RWPE1 (cell line): Measurements from ENCODE around the gene NFATC2.

Experiments
- CTCF ChIA-PET: fragments of 350-600 bp; sonication (Branson Sonifier 250); formaldehyde crosslinking; extraction: SDS; loops from one replicate; lab custom pipeline; 2021; lab: Yijun Ruan, JAX
- POLR2A ChIA-PET: fragments of 400-600 bp; formaldehyde crosslinking; extraction: SDS; loops from one replicate; lab custom pipeline; 2020; ENCODE audit warnings: antibody characterized with exemption; ENCODE audit not compliant: low non-redundant PET; lab: Yijun Ruan, JAX
- DNase-seq: peaks from one replicate; pipeline ENCODE4 v3.0.0; 2012; ENCODE audit warnings: low spot score
- H3K27ac ChIP-seq: fragments of 450-650 bp; 2 replicates; pipeline ENCODE4 v1.5.1; 2017
- TF ChIP-seq, protein P1 (sequence below): fragments of 450-650 bp; conservative IDR thresholded peaks from 2 replicates; pipeline ENCODE4 v1.5.1; 2017; ENCODE audit warnings: low read depth, mild to moderate bottlenecking

The NFATC2 gene

DNA sequence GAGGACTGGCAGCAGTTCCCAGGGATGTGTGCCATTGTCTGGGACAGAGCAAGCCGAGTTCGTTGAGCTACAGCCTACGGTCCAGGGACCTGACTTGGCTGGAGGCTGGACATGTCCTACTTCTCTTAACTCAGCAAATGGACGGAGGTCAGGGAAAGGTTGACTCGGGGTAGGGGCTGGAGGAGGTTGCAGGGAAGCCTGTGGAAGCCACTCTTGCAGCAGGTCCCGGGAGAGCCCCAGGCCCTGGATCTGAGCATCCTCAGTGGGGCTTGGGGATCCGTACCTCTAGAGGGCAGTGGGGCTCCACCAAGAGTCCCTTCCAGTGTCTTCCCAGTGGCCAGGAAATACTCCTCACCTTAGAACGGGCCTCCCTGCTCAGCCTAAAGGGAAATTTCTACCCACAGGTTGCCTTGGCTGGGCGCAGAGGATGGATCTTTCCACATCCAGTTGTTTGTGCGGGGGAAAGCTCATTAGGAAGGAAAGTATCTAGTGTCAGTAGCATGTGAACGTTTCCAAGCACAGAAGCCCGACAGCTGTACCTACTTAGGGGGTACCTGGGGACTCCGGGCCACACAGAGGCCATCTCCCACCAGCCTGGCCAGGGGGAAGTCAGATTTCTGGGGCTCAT, 170.2 kb downstream of the NFATC2 start:
- no peak overlapping the region for H3K27ac ChIP-seq
- POLR2A ChIA-PET = no interaction called here
- CTCF ChIA-PET = interaction anchor here (0.5 to 3.7 kb wide), 31 partner anchors 12 to 1300 kb away, joined by 3 to 49 read pairs (median 4); no protein-coding TSS in a partner anchor
- TF ChIP-seq, protein P1, sequence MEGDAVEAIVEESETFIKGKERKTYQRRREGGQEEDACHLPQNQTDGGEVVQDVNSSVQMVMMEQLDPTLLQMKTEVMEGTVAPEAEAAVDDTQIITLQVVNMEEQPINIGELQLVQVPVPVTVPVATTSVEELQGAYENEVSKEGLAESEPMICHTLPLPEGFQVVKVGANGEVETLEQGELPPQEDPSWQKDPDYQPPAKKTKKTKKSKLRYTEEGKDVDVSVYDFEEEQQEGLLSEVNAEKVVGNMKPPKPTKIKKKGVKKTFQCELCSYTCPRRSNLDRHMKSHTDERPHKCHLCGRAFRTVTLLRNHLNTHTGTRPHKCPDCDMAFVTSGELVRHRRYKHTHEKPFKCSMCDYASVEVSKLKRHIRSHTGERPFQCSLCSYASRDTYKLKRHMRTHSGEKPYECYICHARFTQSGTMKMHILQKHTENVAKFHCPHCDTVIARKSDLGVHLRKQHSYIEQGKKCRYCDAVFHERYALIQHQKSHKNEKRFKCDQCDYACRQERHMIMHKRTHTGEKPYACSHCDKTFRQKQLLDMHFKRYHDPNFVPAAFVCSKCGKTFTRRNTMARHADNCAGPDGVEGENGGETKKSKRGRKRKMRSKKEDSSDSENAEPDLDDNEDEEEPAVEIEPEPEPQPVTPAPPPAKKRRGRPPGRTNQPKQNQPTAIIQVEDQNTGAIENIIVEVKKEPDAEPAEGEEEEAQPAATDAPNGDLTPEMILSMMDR = peak; percentile 95
- DNase-seq = peak; percentile 98

- H3K27ac ChIP-seq = no peak overlapping the region
- DNase-seq = no peak
- TF ChIP-seq, protein P1 = no peak
- POLR2A ChIA-PET = no interaction called here
- CTCF ChIA-PET = interaction anchor here (0.6 to 3.7 kb wide), 16 partner anchors 11 to 476 kb away, joined by 3 to 49 read pairs (median 3); no protein-coding TSS in a partner anchor
Observed at GRCh38 chr20:51371720-51372119, 170.8 kb downstream of the NFATC2 start.

- ChIA-PET POLR2A (interaction anchor here (0.5 kb wide), 1 partner anchor 1634 kb away, joined by 3 read pairs; no protein-coding TSS in a partner anchor), CTCF (interaction anchor here (0.7 to 2.6 kb wide), 3 partner anchors 16 to 226 kb away, joined by 3 to 11 read pairs (median 4); no protein-coding TSS in a partner anchor)
- no peak for DNase-seq
- no peak overlapping the region for H3K27ac ChIP-seq
- TF ChIP-seq, protein P1 = no peak
Observed at GRCh38 chr20:51369503-51369902, 173.0 kb downstream of the NFATC2 start.

DNA sequence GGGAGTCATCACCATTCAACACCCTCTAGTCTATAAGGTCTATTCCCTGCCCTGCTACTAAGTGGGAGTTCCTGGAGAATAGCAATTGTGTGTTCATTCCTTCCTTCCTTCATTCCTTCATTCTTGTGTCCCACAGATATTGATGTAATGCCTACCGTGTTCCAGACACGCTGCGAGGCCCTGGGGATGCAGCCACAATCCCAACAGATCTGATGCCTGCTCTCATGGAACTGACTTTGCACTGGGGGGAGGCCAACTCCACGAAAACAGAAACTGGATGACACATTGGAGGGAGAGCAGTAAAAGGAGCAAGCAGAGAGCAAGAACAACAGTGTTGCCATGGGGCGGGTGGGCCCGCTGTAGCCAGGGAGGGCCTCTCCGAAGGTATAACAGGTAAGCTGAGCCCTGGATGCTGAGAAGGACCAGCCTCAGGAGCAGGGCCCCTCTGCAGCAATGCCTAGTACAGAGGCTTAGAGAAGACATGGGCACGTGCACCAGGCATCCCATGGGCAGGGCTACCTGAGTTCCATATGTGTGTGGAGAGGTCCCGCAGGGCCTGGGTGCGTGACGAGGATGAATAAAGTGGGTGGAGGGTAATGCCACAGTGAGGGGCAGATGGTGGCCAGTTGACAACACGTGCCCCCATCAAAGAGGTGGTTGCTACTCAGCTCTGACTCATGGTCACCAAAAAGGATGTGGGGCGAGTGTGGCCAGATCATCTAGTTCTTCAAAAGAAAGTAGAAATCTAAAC, 173.9 kb downstream of the NFATC2 start:
- DNase-seq = no peak
- ChIA-PET POLR2A (no interaction called here), CTCF (interaction anchor here (0.6 to 2.6 kb wide), 3 partner anchors 17 to 227 kb away, joined by 3 to 11 read pairs (median 3); no protein-coding TSS in a partner anchor)
- TF ChIP-seq, protein P1 = no peak
- no peak overlapping the region for H3K27ac ChIP-seq

- ChIA-PET CTCF (interaction anchor here (0.6 to 2.1 kb wide), 7 partner anchors 15 to 379 kb away, joined by 3 to 8 read pairs (median 5); no protein-coding TSS in a partner anchor), POLR2A (interaction anchor here (0.6 kb wide), 1 partner anchor 19 kb away, joined by 3 read pairs; no protein-coding TSS in a partner anchor)
- TF ChIP-seq, protein P1 = no peak
- H3K27ac ChIP-seq = peak overlapping the region; percentile 91
- peak; percentile 96 for DNase-seq
Observed at GRCh38 chr20:51366155-51366886, 176.2 kb downstream of the NFATC2 start.

- H3K27ac ChIP-seq = peak overlapping the region; percentile 91
- TF ChIP-seq, protein P1 = no peak
- peak; percentile 88 for DNase-seq
- ChIA-PET POLR2A (no interaction called here), CTCF (interaction anchor here (0.7 to 2.1 kb wide), 2 partner anchors 15 to 378 kb away, joined by 5 to 8 read pairs; no protein-coding TSS in a partner anchor)
Observed at GRCh38 chr20:51365670-51366069, 176.8 kb downstream of the NFATC2 start.
